Neuronal stem cell (in vitro differentiated cells): ENCODE data around the gene SERGEF.

ENCODE experiments used
- DNase-seq: peaks from one replicate; pipeline ENCODE4 v3.0.0-alpha.2; 2013; ENCODE audit warnings: low spot score
- H2AFZ ChIP-seq: one replicate; pipeline ENCODE4 v1.6.1; 2013; ENCODE audit warnings: mild to moderate bottlenecking, low read length, inconsistent platforms
- H2AK5ac ChIP-seq: 2 replicates; pipeline ENCODE4 v1.6.1; 2013; ENCODE audit warnings: low read depth, mild to moderate bottlenecking, inconsistent platforms, low read length, moderate library complexity, mixed read lengths
- H2BK120ac ChIP-seq: 2 replicates; pipeline ENCODE4 v1.6.1; 2013; ENCODE audit warnings: low read depth, mild to moderate bottlenecking, inconsistent platforms, low read length, moderate library complexity, mixed read lengths
- H2BK12ac ChIP-seq: one replicate; pipeline ENCODE4 v1.6.1; 2013; ENCODE audit warnings: low read length, inconsistent platforms
- H2BK15ac ChIP-seq: 2 replicates; pipeline ENCODE4 v1.6.1; 2013; ENCODE audit warnings: mild to moderate bottlenecking, low read length, inconsistent platforms, mixed read lengths
- H2BK5ac ChIP-seq: one replicate; pipeline ENCODE4 v1.6.1; 2013; ENCODE audit warnings: inconsistent platforms, mild to moderate bottlenecking, low read length, moderate library complexity
- H3K14ac ChIP-seq: one replicate; pipeline ENCODE4 v1.6.1; 2013; ENCODE audit warnings: low read length, inconsistent platforms
- H3K18ac ChIP-seq: 2 replicates; pipeline ENCODE4 v1.6.1; 2013; ENCODE audit warnings: low read length, inconsistent platforms
- H3K23ac ChIP-seq: 2 replicates; pipeline ENCODE4 v1.6.1; 2013; ENCODE audit warnings: low read depth, mild to moderate bottlenecking, mixed read lengths, low read length, inconsistent platforms; ENCODE audit not compliant: poor library complexity
- H3K27ac ChIP-seq: replicated peaks from 3 replicates; pipeline ENCODE4 v1.5.1; 2013; ENCODE audit warnings: low read length, inconsistent platforms
- H3K27me3 ChIP-seq, 3 experiments: 2 replicates each; pipeline ENCODE4 v1.6.1; 2013; ENCODE audit warnings: low read length in 3 of 3, mild to moderate bottlenecking in 2 of 3, inconsistent platforms in 1 of 3, low read depth in 1 of 3, mixed read lengths in 1 of 3, moderate library complexity in 1 of 3; ENCODE audit not compliant: control insufficient read depth in 3 of 3, insufficient read depth in 3 of 3
- H3K36me3 ChIP-seq, 2 donors: replicated peaks in 1 of 2; 2 replicates each; pipeline ENCODE4 v1.6.1; 2013; ENCODE audit warnings: low read length in 2 of 2; ENCODE audit not compliant: control insufficient read depth in 2 of 2, insufficient read depth in 2 of 2
- H3K4ac ChIP-seq: 2 replicates; pipeline ENCODE4 v1.6.1; 2013; ENCODE audit warnings: inconsistent platforms, mild to moderate bottlenecking, low read length, moderate library complexity
- H3K4me1 ChIP-seq, 2 donors: 1 replicate in 1 of 2; 2 replicates in 1 of 2; pipeline ENCODE4 v1.6.1; 2013; ENCODE audit warnings: low read length in 2 of 2, low read depth in 1 of 2; ENCODE audit not compliant: control insufficient read depth in 2 of 2, insufficient read depth in 1 of 2
- H3K4me2 ChIP-seq: one replicate; pipeline ENCODE4 v1.6.1; 2013; ENCODE audit warnings: mild to moderate bottlenecking, low read length, inconsistent platforms; ENCODE audit not compliant: insufficient read depth, poor library complexity, severe bottlenecking
- H3K4me3 ChIP-seq, 2 donors: 2 replicates each; pipeline ENCODE4 v1.5.1; 2013; ENCODE audit warnings: low read length in 2 of 2, mild to moderate bottlenecking in 2 of 2, inconsistent platforms in 1 of 2, moderate library complexity in 1 of 2
- H3K79me1 ChIP-seq: one replicate; pipeline ENCODE4 v1.6.1; 2013; ENCODE audit warnings: low read depth, mild to moderate bottlenecking, inconsistent platforms, low read length, moderate library complexity
- H3K9ac ChIP-seq: one replicate; pipeline ENCODE4 v1.6.1; 2013; ENCODE audit warnings: mild to moderate bottlenecking, low read depth, low read length, inconsistent platforms; ENCODE audit not compliant: poor library complexity
- H3K9me3 ChIP-seq, 2 donors: replicated peaks in 1 of 2; 2 replicates each; pipeline versions ENCODE3 to v1.6.1; 2013; ENCODE audit warnings: low read length in 2 of 2, mild to moderate bottlenecking in 2 of 2, inconsistent platforms in 1 of 2, low read depth in 1 of 2, mixed read lengths in 1 of 2, moderate library complexity in 1 of 2; ENCODE audit not compliant: control insufficient read depth in 2 of 2, insufficient read depth in 1 of 2
- H4K8ac ChIP-seq: one replicate; pipeline ENCODE4 v1.6.1; 2013; ENCODE audit warnings: low read depth, mild to moderate bottlenecking, inconsistent platforms, low read length, moderate library complexity
- H4K91ac ChIP-seq: one replicate; pipeline ENCODE4 v1.6.1; 2013; ENCODE audit warnings: low read length, low read depth, mild to moderate bottlenecking, inconsistent platforms; ENCODE audit not compliant: poor library complexity
- WGBS, 2 donors: extraction: QIAGEN DNeasy Blood & Tissue Kit; methylation state at CpG; one replicate each; pipeline ENCODE4 v1.1.7; 2013; ENCODE audit warnings: missing lambda C conversion rate in 2 of 2, mixed read lengths in 1 of 2; ENCODE audit not compliant: insufficient read length in 2 of 2, insufficient replicate concordance in 1 of 2; ENCODE audit errors: extremely low coverage in 2 of 2; 5-methylcytosine and 5-hydroxymethylcytosine counted together

The SERGEF gene

DNA sequence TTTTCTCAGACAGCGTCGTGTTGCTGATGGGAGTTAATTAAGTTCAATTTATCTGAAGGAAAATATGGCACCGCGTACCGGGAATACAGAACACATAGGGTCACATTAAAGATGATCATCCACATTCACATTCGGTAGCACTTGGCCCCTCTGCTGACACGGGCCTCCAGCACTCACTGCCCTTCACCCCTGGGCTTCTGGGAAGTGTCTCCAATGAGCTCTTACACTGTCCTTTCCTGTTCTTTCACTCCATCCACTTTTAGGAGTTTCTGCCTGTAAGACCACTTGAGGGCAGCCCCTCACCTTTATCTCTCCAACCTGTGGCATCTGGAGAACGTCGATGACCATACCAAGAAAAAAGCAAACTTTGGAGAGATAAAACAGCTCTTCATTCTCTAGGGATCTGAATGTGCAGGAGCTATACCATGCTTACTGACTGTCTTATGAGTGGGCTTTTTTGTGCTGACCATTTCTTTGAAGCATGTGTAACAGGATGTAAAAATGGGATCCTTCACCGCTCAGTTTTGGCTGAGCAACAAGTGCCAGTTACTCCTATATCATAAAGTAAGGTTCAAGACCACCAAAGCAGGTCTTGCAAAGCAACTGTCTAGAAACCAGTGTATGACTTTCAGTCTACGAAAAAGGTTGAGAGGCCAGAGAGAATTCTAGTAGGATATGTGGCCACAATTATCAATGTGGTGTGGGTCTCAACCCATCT, 1.1 kb upstream of the SERGEF start:
- no peak overlapping the region for H3K27ac ChIP-seq

GRCh38 chr11:18012122-18012905, 533 bp downstream of the SERGEF start:
- H2AFZ ChIP-seq: peak overlapping the region; percentile 92
- H2BK15ac ChIP-seq: no peak overlapping the region
- H2AK5ac ChIP-seq: no peak overlapping the region
- H3K14ac ChIP-seq: peak overlapping the region; percentile 56
- H3K27ac ChIP-seq: peak overlapping the region; percentile 39
- peak overlapping the region; percentile 57 for H2BK5ac ChIP-seq
- peak overlapping the region; percentile 95 for H3K4me2 ChIP-seq
- peaks cover 7% of the 10 kb centered on the region in 2 donors for H3K4me1 ChIP-seq
- peaks cover 0 to 13% (median 0%) of the 10 kb centered on the region in 3 experiments for H3K27me3 ChIP-seq
- H3K79me1 ChIP-seq: peaks cover 3% of the 10 kb centered on the region
- H3K23ac ChIP-seq: peak overlapping the region; percentile 90
- H4K8ac ChIP-seq: no peak overlapping the region
- H4K91ac ChIP-seq: peak overlapping the region; percentile 22
- H3K9me3 ChIP-seq: no peaks in the 10 kb centered on the region
- H3K4me3 ChIP-seq: peak overlapping the region; percentile 80 to 87
- H2BK12ac ChIP-seq: no peak overlapping the region
- H3K36me3 ChIP-seq: peaks cover 0 to 5% of the 10 kb centered on the region in 2 donors
- no peak overlapping the region for H2BK120ac ChIP-seq
- peak overlapping the region; percentile 15 for H3K4ac ChIP-seq
- no CpG with 5 or more reads among the region's 46 CpGs for WGBS, 2 donors
- DNase-seq: no peak
- peak overlapping the region; percentile 89 for H3K18ac ChIP-seq
- H3K9ac ChIP-seq: peak overlapping the region; percentile 89

More for the DNA sequence above, 1.1 kb upstream of the SERGEF start:
- H3K9ac ChIP-seq: no peak overlapping the region
- peak overlapping the region; percentile 98 for H3K4me2 ChIP-seq
- no peak overlapping the region for H3K18ac ChIP-seq
- no peak overlapping the region for H2BK120ac ChIP-seq
- H3K36me3 ChIP-seq: no peaks in the 10 kb centered on the region
- H2BK5ac ChIP-seq: no peak overlapping the region
- no peak overlapping the region for H2AK5ac ChIP-seq
- H4K8ac ChIP-seq: no peak overlapping the region
- no peak for DNase-seq
- H2AFZ ChIP-seq: peak overlapping the region; percentile 92
- peaks cover 7% of the 10 kb centered on the region in 2 donors for H3K4me1 ChIP-seq
- H3K9me3 ChIP-seq: no peaks in the 10 kb centered on the region
- H4K91ac ChIP-seq: no peak overlapping the region
- no peak overlapping the region for H2BK15ac ChIP-seq
- H3K27me3 ChIP-seq: peaks cover 0 to 13% (median 0%) of the 10 kb centered on the region in 3 experiments
- no CpG with 5 or more reads among the region's 11 CpGs for WGBS, 2 donors
- peaks cover 3% of the 10 kb centered on the region for H3K79me1 ChIP-seq
- peak overlapping the region; percentile 80 to 97 for H3K4me3 ChIP-seq
- no peak overlapping the region for H3K14ac ChIP-seq
- no peak overlapping the region for H2BK12ac ChIP-seq
- H3K4ac ChIP-seq: no peak overlapping the region
- H3K23ac ChIP-seq: no peak overlapping the region

GRCh38 chr11:18011633-18012032, 1.2 kb downstream of the SERGEF start:
- no peak overlapping the region for H3K4me2 ChIP-seq
- H2BK15ac ChIP-seq: no peak overlapping the region
- H3K4me1 ChIP-seq: peaks cover 7% of the 10 kb centered on the region in 2 donors
- no peak overlapping the region for H2BK120ac ChIP-seq
- H3K4ac ChIP-seq: no peak overlapping the region
- no peak overlapping the region for H2AFZ ChIP-seq
- no peak overlapping the region for H2BK5ac ChIP-seq
- DNase-seq: no peak
- no peak overlapping the region for H3K27ac ChIP-seq
- peaks cover 3% of the 10 kb centered on the region for H3K79me1 ChIP-seq
- no peak overlapping the region for H3K9ac ChIP-seq
- H3K4me3 ChIP-seq: peak overlapping the region in 1 of 2 donors; percentile 80
- no peak overlapping the region for H2BK12ac ChIP-seq
- peaks cover 0 to 12% of the 10 kb centered on the region in 2 donors for H3K36me3 ChIP-seq
- H3K9me3 ChIP-seq: no peaks in the 10 kb centered on the region
- H3K14ac ChIP-seq: no peak overlapping the region
- WGBS, 2 donors: no CpG with 5 or more reads among the region's 8 CpGs
- H3K18ac ChIP-seq: no peak overlapping the region
- H4K91ac ChIP-seq: no peak overlapping the region
- H4K8ac ChIP-seq: no peak overlapping the region
- no peak overlapping the region for H2AK5ac ChIP-seq
- H3K27me3 ChIP-seq: peaks cover 0 to 13% (median 0%) of the 10 kb centered on the region in 3 experiments
- H3K23ac ChIP-seq: no peak overlapping the region
